Left hindlimb (tissue), 1 donor: ENCODE results near the gene ALDH3A2.
"Not testable (repeated sequence)": the region's sequence is repeated elsewhere in the genome, so short reads cannot be mapped to it uniquely, and the experiment has no call there.

Experiments used
- DNase-seq: peaks from one replicate; pipeline ENCODE4 v3.0.0-alpha.2; 2018

The ALDH3A2 gene

DNA sequence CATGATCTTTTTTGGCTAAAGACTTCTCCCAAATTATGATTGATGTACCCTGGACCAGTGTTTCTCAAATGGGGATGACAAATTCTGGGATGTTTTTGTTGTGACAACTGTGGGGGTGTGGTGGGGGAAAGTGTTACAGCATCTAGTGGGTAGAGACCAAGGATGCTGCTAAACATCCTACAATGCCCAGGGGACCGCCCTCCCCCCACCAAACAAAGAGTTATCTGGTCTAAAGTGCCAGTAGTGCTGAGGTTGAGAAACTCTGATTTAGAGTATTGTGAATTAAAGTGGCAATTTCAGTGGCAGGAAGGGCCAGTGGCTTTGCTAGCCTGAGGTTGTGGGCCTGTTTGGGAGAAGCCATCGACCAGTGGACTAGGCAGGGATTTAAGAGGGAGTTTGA, 34.6 kb downstream of the ALDH3A2 start:
- DNase-seq, result no peak

DNA sequence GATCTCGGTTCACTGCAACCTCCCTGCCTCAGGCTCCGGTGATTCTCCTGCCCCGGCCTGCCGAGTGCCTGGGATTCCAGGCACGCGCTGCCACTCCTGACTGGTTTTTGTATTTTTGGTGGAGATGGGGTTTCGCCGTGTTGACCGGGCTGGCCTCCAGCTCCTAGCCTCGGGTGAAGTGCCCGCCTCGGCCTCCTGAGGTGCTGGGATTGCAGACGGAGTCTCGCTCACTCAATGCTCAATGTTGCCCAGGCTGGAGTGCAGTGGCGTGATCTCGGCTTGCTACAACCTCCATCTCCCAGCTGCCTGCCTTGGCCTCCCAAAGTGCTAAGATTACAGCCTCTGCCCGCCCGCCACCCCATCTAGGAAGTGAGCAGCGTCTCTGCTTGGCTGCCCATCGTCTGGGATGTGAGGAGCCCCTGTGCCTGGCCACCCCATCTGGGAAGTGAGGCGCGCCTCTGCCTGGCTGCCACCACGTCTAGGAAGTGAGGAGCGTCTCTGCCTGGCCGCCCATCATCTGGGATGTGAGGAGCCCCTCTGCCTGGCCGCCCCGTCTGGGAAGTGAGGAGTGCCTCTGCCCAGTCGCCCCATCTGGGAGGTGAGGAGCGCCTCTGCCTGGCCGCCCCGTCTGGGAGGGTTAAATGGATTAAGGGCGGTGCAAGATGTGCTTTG, 36.5 kb downstream of the ALDH3A2 start:
- DNase-seq, result not testable (repeated sequence)

DNA sequence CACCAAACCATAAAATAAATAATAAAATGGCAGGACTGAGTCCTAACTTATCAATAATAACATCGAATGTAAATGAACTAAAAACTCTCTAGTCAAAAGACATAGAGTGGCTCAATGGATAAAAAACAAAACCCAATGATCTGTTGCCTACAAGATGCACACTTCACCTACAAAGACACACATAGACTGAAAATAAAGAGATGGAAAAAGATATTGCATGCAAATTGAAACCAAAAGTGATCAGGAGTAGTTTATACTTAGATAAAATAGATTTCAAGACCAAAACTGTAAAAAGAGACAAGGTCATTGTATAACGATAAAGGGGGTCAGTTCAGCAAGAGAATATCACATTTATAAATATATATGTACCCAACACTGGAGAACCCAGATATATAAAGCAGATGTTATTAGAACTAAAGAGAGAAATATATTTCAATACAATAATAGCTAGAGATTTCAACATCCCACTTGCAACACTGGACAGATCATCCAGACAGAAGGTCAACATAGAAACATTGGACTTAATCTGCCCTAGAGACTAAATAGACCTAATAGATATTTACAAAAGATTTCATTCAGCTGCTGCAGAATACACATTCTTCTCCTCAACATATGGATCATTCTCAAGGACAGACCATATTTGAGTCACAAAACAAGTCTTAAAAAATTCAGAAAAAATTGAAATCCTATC, 38.0 kb downstream of the ALDH3A2 start:
- no peak for DNase-seq

DNA sequence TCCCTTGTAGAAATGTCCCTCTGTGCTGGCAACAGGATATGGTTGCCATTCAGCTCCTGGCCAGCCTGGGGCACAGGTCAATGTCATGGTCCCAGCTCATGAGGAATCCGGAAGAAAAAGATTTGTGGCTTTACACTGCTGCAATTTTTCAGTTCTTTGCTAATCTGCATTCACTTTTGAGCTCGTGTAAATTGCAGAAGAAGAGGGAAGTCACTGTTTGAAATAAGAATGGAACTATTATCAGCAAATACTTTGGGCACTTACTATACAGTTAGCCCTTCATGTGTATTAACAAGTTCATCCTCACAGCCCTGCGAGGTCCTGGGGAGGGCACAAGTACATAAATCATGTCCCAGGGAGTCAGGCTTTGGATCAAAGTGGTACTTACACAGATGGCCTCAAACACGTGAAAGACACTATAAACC, 53.7 kb downstream of the ALDH3A2 start:
- DNase-seq, result no peak

DNA sequence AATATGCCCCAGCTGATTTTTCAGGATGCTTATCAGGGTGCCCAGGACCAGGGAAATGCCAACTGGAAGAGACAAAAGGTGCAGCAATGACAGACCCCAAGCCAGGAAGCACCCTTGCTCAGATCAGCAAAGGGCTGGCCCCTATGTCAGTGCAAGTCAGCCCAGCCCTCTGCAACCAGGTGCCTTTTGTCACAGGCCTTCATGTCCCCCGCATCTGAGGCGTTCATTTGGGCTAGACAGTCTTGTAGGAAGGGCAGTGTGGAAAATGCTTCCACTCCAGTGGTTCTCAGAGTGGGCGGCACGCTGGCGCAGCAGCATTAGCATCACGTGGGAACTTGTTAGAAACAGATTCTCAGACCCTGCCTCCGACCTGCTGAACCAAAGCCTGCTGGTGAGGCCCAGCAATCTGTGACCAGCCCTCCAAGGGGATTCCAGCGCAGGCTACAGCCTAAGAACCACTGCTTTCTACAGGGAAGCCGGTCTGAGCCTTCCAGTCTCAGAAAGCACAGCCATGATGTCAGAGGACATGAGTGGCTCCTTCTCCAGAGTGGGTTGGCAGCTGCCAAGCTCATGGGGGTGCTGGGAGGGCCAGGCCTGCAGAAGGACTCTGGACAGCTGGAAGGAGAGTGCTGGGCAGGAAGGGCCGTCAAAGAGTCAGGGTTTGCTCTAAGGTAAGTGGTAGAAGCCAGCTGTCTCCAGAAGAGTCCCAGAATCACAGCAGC, 54.7 kb downstream of the ALDH3A2 start:
- DNase-seq, result no peak

DNA sequence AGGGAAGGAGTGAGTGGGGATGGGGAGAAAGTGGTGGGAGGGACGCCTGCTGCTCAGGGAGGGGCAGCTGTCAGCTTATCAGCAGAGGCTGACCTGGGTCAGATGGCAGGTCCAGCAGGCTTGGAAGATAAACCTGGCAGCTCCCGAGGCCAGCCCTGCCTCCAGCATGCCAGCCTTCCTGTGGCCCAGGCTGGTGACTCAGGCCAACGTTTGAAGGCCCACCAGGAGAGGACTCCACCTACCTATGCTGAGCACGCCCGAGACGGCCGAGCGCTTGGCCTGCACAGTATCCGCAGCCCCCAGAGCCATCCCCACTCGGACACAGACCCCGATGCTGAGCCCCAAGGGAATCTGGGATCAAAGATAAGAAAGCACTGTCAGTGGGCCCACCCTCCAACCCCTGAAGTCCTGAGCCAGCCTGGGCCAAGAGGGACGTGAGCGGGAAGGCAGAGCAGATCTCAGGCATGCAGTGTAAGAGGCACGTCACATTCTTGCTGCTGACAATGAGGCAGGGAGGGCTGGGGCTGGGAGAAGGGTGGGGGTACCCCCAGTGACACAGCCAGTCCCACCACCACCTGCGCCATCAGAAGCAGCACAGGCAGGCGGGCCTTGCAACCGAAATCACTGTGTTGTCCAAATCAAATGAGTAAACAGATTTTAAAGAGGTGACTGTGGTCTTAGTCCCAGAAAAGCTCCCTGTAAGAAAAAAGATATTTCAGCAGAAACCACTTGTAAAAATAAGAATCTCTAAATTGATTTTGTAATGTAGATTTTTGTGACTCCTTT, 55.5 kb downstream of the ALDH3A2 start:
- no peak for DNase-seq

DNA sequence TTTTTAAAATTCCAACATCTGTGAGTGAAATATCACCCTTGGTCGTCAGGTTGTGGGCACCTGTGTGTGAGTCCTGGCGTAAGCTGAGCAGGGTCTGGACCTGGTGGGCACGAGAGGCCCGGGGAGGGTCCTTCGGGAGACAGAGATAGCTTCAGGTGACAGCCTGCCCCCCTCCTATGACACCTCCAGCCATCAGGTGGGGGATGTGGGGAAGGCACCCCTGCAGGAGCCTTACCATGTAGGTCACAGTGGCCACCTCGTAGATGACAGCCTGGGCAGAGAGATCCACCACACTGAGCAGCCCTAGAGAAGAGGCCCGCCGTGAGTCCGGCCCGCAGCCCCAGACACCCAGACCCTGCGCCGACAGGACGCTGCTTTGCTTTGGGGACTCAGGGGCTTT, 56.6 kb downstream of the ALDH3A2 start:
- DNase-seq, result no peak

DNA sequence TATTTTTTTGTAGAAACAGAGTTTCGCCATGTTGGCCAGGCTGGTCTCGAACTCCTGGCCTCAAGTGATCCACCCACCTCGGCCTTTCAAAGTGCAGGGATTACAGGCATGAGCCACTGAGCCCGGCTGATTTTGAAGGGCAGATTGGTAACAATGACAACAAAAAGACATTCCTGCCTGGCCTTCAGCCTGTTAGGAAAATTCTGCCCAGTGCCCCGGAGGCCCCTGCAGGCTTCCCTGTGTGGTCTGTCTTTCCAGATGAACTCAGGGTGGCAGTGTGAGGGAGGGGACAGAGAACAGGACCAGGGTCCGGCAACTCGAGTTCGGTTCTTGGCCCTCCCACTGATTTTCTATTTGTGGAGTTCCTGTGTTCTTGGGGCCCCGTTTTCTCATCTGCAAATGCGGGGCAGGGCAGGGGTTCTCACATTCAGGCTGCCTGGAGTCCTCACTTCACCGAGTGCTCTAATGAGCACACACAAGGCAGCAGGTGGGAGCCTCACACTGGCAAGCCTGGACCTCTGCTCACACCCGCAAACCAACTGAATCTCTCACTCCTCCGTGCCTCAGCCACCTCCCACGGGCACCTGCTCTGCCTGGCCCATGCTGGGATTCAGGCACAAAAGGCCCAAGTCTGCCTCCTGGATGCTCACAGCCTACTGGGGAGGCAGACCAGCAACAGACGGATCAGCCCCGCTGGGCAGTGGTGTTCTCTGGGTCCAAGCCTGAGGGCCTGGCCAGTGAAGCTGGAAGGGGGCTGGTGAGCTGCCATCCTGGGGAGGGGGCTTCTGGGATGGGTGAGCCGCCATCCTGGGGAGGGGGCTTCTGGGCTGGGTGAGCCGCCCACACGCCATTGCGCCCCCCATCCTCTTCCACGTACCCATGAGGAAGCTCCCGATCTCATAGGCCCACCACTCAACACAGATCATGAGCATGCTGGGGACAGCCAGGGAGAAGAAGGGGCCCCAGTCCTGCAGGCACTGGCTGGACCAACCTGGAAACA, 57.5 kb downstream of the ALDH3A2 start:
- DNase-seq, result no peak

DNA sequence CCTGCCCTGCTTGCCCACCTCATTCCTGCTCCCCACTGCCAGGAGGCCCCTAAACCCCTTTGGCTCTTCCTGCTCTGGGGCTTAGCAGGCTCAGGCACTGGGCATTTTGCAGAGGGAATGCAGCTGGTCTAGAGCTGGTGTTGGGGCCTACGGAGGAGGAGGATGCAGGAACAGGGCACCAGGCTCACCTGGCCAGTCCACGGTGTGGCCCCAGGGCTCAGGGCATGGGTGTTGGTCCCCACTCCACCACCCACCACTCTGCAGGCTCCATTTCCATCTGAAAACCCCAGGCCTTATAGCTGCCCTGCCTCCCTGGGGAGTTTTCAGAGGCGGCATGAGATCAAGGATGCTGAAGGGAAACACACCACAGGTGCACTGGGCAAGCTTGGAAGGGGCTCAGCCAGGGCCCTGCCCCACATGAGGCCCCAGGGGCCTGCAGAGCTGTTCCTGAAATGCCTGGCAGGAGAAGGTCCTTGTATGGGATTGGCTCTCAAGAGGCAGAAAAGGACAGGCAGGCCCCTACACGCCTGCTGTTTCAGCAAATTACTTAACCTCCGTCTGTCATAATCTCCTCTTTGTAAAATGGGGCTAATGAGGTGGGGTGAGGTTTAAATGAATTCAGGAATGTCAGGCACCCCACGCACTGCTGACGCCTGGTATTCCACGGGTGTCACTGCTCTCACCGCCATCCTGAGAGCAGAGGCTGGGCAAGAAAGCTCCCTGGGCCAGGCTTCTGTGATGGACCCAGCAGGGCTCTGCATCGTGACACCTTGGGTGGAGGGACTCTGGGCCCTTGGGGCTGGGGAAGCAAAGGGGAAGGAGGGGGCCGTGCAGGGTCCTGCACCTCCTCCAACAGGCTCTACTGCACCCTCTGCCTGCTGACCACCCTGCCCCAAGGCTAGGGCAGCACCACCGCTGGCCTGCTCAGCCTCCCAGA, 58.5 kb downstream of the ALDH3A2 start:
- DNase-seq, result no peak

DNA sequence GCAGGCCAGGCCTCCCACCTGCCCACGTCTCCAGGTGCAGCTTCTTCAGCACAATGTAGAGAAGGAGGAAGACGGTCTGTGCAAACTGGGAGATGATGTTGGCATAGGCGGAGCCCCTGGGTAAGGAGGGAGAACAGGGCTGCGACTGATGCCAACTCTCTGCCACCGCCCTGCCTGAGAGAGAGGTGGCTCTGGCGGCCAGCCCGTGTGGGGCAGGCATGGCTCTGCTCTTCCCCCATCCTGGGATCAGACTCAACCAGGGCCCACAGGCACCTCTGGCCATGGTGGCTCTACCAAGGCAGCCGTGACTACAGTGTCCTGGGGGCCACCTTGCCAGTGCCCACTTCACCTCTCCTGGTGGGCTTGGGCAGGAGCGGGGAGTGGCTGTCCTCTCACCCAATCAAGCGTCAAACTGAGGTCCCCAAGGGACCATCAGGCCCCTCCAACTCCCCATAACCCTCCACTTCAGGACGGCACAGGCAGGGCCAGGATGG, 59.2 kb downstream of the ALDH3A2 start:
- no peak for DNase-seq

DNA sequence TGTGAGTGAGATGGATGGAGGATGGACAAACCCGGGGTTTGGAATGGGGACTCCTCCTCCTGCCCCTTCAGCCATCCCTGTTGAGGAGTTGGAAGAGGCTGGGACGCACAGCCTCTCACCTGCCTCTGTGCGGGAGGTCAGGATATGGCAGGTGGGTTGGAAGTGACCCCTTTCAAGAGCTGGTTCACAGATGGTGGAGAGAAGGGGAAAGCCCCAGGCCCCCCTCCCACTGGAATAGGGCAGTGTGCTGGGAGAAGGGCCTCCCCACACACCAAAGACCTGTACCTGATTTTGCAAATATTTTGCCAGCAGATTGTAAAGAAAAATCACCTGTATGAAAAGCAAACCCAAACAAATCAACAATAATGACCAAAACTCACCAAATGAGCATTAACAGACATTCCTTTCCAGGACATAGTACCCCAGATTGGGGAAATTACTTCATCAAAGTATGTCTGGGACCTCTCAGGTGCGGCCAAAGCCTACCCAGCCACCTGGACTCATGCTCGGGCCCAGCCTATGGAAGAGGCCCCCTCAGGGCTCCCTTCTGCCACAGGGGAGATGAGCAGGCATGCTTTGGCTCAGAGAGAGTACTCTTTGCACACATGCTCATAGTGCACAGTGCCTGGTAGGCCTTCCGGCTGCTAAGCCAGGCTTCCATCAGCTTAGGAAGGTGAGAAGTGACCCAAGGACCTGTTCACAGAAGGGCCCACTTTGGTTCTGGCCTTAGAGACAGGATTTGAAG, 60.1 kb downstream of the ALDH3A2 start:
- no peak for DNase-seq

DNA sequence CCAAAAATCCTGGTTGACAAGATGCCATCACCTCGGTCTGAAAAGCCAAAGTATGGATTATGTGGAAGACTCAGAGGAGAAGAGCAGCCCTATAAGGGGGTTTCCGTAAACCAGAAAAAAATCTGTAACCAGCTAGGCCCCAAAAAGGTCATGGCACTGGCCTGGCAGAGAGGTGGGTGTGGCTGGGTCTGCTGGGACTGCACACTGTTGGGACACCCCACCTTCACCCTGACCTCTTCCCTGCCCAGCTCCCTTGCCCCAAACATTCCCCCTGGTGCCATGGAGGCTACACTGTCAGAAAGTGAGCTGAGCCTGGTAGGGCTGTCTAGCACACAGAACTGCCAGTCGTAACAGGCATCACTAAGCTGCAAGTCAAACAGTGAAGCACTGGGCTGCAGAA, 61.3 kb downstream of the ALDH3A2 start:
- DNase-seq, result no peak

DNA sequence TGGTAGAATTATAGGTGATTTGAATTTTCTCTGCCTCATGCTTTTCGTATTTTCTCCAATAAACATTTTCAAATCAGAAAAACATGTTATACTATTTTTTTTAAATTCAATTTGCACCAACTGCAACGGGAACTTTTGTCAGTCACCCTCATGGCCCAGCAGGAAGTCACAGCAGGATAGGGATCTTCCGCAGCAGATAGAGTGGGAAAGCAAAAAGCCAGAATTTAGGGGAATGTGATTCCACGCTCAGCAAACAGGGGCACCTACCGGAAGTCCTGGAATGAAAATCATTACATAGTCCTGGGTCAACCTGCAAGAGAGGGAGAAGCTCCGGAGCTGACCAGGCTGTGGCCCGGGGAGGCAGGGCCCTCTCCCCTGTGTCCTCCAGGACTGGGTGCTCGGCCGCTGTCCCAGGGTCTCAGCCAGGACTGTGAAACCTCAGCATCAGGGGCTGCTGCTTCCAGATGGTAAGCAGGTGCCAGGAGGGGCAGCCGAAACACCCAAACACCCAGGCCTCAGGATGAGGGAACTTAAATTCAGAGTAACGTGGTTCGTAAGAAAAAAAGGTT, 64.0 kb downstream of the ALDH3A2 start:
- no peak for DNase-seq

DNA sequence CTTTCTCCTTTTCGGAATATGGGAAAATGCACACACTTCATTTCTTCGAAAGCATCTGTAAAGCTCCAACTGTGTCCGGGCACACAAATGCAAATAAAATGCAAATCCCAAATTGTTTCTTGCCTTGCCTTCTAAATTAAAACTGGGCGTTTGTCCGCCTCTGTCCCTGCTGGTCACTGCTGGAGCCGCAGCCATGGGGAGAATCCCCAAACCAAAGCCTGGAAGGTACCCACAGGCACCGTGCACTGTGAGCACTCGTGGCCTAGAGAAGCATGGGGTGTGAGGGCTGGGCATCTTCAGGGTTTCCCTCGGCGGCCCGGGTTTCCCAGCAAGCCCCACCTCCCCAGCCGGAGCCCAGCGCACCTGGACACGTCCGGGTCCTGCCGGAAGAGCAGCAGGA, 64.9 kb downstream of the ALDH3A2 start:
- no peak for DNase-seq

DNA sequence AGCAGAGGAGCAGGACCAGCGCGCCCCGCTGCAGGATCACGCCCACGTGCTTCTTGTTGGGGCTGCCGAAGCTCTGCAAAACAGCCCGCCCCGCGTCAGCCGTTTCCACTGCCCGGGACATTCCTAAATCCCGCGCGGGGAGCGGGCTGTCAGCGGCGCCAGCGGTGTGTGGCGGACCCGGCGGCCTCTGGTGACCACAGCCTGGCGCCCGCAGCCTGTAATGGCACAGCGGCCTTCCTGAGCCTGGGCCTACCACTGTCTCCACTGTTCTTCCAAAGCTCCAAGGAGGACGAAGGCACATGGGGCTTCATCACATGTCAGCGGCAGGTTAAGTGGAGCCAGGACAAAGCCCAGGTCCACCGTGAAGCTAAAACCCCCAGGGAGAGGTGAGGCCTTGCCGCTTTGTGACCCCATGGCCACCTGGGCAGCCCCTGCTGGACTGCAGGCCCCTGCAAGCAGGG, 65.4 kb downstream of the ALDH3A2 start:
- no peak for DNase-seq

DNA sequence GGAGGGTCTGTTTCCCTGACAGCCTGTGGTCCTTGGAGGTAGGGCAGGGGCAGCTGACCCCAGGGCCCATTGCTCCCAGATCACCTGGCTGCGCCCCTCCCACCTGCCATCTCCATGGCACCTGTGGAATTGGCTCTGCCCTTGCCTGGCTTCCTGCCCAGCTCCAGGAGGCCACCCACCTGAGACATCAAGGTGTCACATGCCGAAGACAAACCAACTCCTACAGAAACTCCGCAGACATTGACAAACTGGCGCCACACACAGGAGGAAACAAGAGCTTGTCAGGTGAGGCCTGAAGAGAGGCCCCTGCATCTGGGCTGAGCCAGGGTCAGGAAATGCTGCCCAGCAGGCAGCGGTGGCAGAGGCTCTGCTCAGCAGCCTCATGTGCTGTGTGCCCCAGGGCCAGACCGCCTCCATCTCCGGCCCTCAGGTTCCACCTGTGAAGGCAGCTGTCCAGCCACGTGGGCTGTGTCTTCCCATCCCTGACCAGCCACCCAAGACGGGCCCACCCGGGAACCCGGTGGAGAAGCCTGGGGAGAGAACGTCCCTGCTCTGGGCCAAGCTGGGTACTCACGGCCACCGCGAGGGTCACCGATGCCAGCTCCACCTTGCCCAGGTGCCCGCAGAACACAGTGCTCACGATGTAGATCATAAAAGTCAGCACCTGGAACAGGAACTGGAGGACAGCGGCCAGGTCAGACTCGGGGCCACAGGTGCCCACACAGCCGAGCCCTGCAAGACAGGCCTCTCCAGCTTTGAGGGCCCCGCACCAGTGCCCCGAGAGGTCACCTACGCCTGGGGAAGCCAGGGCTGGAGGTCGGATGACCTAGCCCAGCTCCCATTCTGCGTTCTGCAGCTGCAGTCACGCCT, 66.2 kb downstream of the ALDH3A2 start:
- DNase-seq, result no peak

DNA sequence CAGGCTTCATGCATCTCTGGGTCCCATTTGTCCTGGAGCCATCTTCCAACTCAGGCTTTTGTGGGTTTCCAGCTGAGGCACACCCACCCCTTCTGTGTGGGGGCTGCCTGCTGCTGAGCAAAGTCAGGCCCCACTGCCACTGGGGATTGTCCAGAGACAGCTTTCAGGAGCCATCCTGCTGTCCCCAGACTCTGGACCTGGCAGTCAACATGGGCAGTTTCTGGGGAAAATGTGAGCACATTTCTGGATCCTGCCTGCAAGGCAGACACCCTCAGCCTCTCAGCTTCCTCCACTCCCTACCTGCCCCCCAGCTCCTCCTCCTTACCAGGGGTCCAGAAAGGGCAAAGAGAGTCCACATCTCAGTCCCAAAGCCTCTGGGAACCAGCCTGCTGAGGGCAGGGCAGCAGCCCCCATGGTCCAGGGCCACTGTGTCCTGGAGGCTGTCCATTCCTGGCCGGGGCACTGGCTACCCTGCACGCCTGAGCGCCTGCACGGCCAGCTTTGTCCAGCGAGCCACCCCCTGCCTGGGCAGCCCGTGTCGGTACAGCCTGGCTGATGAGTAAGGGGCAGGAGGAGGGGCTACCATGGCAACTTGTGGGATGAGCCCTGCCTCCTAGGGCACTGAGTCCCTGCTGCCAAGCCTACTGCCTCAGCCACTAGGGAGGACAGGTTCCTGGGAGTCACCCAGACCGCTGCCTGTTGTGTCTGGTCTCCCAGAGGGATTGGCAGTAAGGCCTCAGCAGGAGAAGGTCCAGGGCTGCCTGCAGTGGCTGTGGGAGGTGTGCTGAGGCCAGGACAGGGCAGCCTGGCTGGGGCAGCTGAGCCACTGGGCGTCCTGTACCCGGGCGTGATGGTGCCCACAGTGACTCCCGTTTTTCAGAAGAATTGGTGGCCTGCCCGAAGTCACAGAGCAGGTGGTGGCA, 67.8 kb downstream of the ALDH3A2 start, which contains the start of gene SLC47A2:
SLC47A2 (minus strand) TSS at position 477 of the 923 bp plus-strand sequence; CDS start at position 448, 29 bp downstream.
- DNase-seq, result no peak
